Endothelial cell of umbilical vein (primary cell): ENCODE data around the gene EIF2S2. TPM values are rescaled to one million over a fixed set of nuclear protein-coding genes. Genes with fewer than 3 reads are reported as not detected.

Experiments
- BruUV-seq: library from RNA; stranded (reverse); fragments of 400-500 nt; replicated peaks from 2 replicates; lab custom pipeline; 2021; lab: Mats Ljungman, UMichigan
- CTCF ChIA-PET: fragments of 300-600, 350-600 bp; sonication (Branson Sonifier 250); formaldehyde crosslinking; loops from one replicate; lab custom pipeline; 2021; ENCODE audit warnings: antibody characterized with exemption, inconsistent platforms; lab: Charles Lee
- POLR2A ChIA-PET: fragments of 300-600, 350-600 bp; sonication (Branson Sonifier 250); formaldehyde crosslinking; loops from one replicate; lab custom pipeline; 2021; ENCODE audit warnings: antibody characterized with exemption, inconsistent platforms; lab: Charles Lee
- DNase-seq: peaks from one replicate; pipeline ENCODE4 v3.0.0-alpha.2; 2011; ENCODE audit warnings: low read depth, low spot score
- FAIRE-seq: peaks from 2 replicates; lab custom pipeline; 2011; peaks lifted over from hg19 to GRCh38; lab: Jason Lieb, UNC
- H2AFZ ChIP-seq: 2 replicates; pipeline ENCODE4 v1.6.0; 2012; ENCODE audit warnings: low read depth, low read length, control low read depth, inconsistent platforms
- H3K27ac ChIP-seq: 2 replicates; pipeline ENCODE4 v1.5.1; 2011; ENCODE audit warnings: low read depth, mild to moderate bottlenecking, control low read depth, low read length, moderate library complexity; ENCODE audit not compliant: insufficient read depth
- H3K27me3 ChIP-seq, 2 experiments: 2 replicates each; pipeline versions ENCODE4 v1.6.0 to v1.6.1; 2011; ENCODE audit warnings: low read length in 2 of 2, mixed read lengths in 1 of 2; ENCODE audit not compliant: control insufficient read depth in 2 of 2, insufficient read depth in 2 of 2
- H3K36me3 ChIP-seq, 2 experiments: 2 replicates in 1 of 2; 3 replicates in 1 of 2; pipeline ENCODE4 v1.5.1; 2011; ENCODE audit warnings: low read length in 2 of 2, mild to moderate bottlenecking in 1 of 2, moderate library complexity in 1 of 2; ENCODE audit not compliant: control insufficient read depth in 2 of 2, insufficient read depth in 2 of 2; ENCODE audit errors: extremely low read depth in 1 of 2
- H3K4me1 ChIP-seq: 3 replicates; pipeline ENCODE4 v1.5.1; 2011; ENCODE audit warnings: mild to moderate bottlenecking, low read length; ENCODE audit not compliant: control insufficient read depth, insufficient read depth; ENCODE audit errors: extremely low read depth
- H3K4me2 ChIP-seq: 2 replicates; pipeline ENCODE4 v1.6.1; 2011; ENCODE audit warnings: low read length, control low read depth, mixed read lengths; ENCODE audit not compliant: insufficient read depth
- H3K4me3 ChIP-seq, 3 experiments: fragments of 200-600 bp in 1 of 3; sonication (generic), shearing (Covaris generic) in 1 of 3; replicated peaks in 1 of 3; 2 replicates each; pipeline ENCODE4 v1.5.1; 2011 to 2016; ENCODE audit warnings: control low read depth in 3 of 3, low read length in 3 of 3, mild to moderate bottlenecking in 2 of 3, inconsistent platforms in 1 of 3, low read depth in 1 of 3, moderate library complexity in 1 of 3; ENCODE audit not compliant: insufficient read depth in 1 of 3
- H3K79me2 ChIP-seq: 2 replicates; pipeline ENCODE4 v1.6.0; 2012; ENCODE audit warnings: low read length, inconsistent platforms; ENCODE audit not compliant: control insufficient read depth, insufficient read depth
- H3K9ac ChIP-seq: replicated peaks from 2 replicates; pipeline ENCODE3; 2011; ENCODE audit warnings: low read length, control low read depth; ENCODE audit not compliant: insufficient read depth; ENCODE audit errors: extremely low read depth
- H3K9me1 ChIP-seq: replicated peaks from 3 replicates; pipeline ENCODE4 v1.6.0; 2011; ENCODE audit warnings: mild to moderate bottlenecking, low read length; ENCODE audit not compliant: control insufficient read depth, insufficient read depth; ENCODE audit errors: extremely low read depth
- H3K9me3 ChIP-seq: replicated peaks from 2 replicates; pipeline ENCODE4 v1.5.1; 2012; ENCODE audit warnings: low read length, inconsistent platforms; ENCODE audit not compliant: control insufficient read depth, insufficient read depth
- H4K20me1 ChIP-seq: replicated peaks from 2 replicates; pipeline ENCODE3; 2011; ENCODE audit warnings: mild to moderate bottlenecking, low read length; ENCODE audit not compliant: control insufficient read depth, insufficient read depth; ENCODE audit errors: extremely low read depth
- EZH2 ChIP-seq: IDR thresholded peaks from 2 replicates; pipeline ENCODE4 v1.6.1; 2012; ENCODE audit warnings: borderline replicate concordance, low read depth, mild to moderate bottlenecking, moderate library complexity, low read length, inconsistent platforms; ENCODE audit not compliant: severe bottlenecking
- FOS ChIP-seq: IDR thresholded peaks from 2 replicates; pipeline ENCODE4 v1.6.1; 2011; ENCODE audit warnings: mild to moderate bottlenecking, low read length, moderate library complexity, borderline replicate concordance; ENCODE audit not compliant: insufficient read depth
- GATA2 ChIP-seq: IDR thresholded peaks from 2 replicates; pipeline ENCODE4 v1.7.0; 2011; ENCODE audit warnings: low read depth, mild to moderate bottlenecking, moderate library complexity, mixed read lengths, low read length; ENCODE audit not compliant: insufficient read length, insufficient read depth
- JUN ChIP-seq: IDR thresholded peaks from 2 replicates; pipeline ENCODE4 v1.6.1; 2011; ENCODE audit warnings: borderline replicate concordance, low read depth; ENCODE audit not compliant: insufficient read length, insufficient read depth
- MYC ChIP-seq: IDR thresholded peaks from one replicate; pipeline ENCODE4 v1.6.1; 2011; ENCODE audit warnings: mild to moderate bottlenecking, low read depth, low read length
- POLR2A ChIP-seq: IDR thresholded peaks from 2 replicates; pipeline ENCODE4 v1.6.1; 2012; ENCODE audit warnings: low read depth, mild to moderate bottlenecking, control low read depth, low read length
- POLR2AphosphoS5 ChIP-seq: IDR thresholded peaks from 2 replicates; pipeline ENCODE4 v1.6.1; 2012; ENCODE audit warnings: low read depth, mild to moderate bottlenecking, control low read depth, low read length, moderate library complexity; ENCODE audit not compliant: insufficient read depth
- dilution Hi-C: fragments of 300-500 bp; cut with MboI; formaldehyde crosslinking; loops from one replicate; pipeline ENCODE4 v1.15.0; 2019; ENCODE audit warnings: low sequenced_read_pairs; ENCODE audit not compliant: extremely low pct_ligation_motif_present
- intact Hi-C: fragments of 100-400 bp; cut with micrococcal nuclease; formaldehyde crosslinking; loops from one replicate; pipeline ENCODE4 v1.10.0; 2022
- polyA plus RNA-seq, 4 experiments: library from polyadenylated mRNA; depleted of rRNA in 3 of 4; stranded (reverse) in 3 of 4; unstranded in 1 of 4; fragments of >200 nt; gene quantifications; 2 replicates each; pipeline versions ENCODE4 v1.2.1 to v1.2.3, GENCODE V29; 2011 to 2012; ENCODE audit warnings: missing spikeins in 1 of 4
- total RNA-seq: library from RNA; stranded (reverse); gene quantifications from 2 replicates; pipeline ENCODE4 v1.2.3, GENCODE V29; 2021
- TF ChIP-seq, protein P1 (sequence below): IDR thresholded peaks from 2 replicates; pipeline ENCODE4 v1.6.1; 2011; ENCODE audit not compliant: insufficient read depth, insufficient read length
- TF ChIP-seq, protein P2 (sequence below), 2 donors: IDR thresholded peaks; 1 replicate in 1 of 2; 2 replicates in 1 of 2; pipeline ENCODE4 v1.5.1; 2011; ENCODE audit warnings: low read length in 2 of 2, mild to moderate bottlenecking in 2 of 2, moderate library complexity in 2 of 2, control low read depth in 1 of 2, inconsistent platforms in 1 of 2, low read depth in 1 of 2; ENCODE audit not compliant: insufficient read depth in 1 of 2; ENCODE audit errors: extremely low read depth in 1 of 2

EIF2S2 gene
- total and polyA plus RNA-seq, 2 donors (not counting 3 experiments of a cell fraction or from before 2014, with no cell fraction given), result 38.8 to 99.3 TPM

DNA sequence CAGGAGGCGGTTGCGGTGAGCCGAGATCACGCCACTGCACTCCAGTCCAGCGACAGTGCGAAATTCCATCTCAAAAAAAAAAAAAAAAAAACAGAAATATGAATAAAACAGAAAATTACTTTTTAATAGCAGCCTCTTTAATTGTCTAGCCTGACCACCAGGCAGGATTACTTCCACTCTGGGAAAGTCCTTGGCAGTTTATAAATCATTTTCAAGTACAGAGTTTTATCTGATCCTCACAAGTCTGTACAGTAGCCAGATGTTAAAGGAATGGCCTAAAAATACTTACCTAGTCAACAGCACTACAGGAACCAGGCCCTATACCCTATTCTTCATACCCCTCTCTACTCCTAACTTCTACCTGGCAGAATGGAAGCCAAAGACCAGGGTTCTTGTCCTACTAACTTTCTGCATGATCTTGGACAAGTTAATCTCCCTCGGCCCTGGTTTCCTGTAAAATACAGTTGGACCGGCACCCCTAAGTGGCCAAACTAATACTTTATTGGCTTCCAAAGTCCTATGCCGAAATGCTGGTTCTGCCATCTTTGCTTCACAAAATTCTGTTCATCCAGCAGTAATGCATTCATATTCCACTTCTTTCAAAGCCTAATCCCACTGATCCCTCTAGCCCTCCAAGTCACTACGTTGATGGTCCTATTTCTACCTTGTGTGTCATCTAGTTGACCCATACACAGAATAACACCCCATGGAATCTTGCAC lies 1.9 kb downstream of the EIF2S2 start:
- peak overlapping the region; percentile 97 for H3K4me2 ChIP-seq
- peaks cover 27% of the 10 kb centered on the region for H3K4me1 ChIP-seq
- peaks cover 68% of the 10 kb centered on the region for H3K79me2 ChIP-seq
- dilution Hi-C loops (no loop called here), intact Hi-C loops (no loop called here)
- CTCF ChIA-PET, result interaction anchor here (2.9 kb wide), 1 partner anchor 247 kb away, joined by 10 read pairs; no protein-coding TSS in a partner anchor
- H3K9ac ChIP-seq, result peak overlapping the region; percentile 83
- no peaks in the 10 kb centered on the region for H3K27me3 ChIP-seq
- no peaks in the 10 kb centered on the region for H3K9me1 ChIP-seq
- peaks cover 13% of the 10 kb centered on the region for H4K20me1 ChIP-seq
- no peak overlapping the region for H2AFZ ChIP-seq
- no peaks in the 10 kb centered on the region for H3K9me3 ChIP-seq
- DNase-seq (peak; percentile 42), FAIRE-seq (no peak)
- H3K36me3 ChIP-seq, result peaks cover 3 to 7% of the 10 kb centered on the region in 2 experiments
- POLR2A ChIA-PET, result no interaction called here
- H3K27ac ChIP-seq, result peak overlapping the region; percentile 78
- no TSS peak for BruUV-seq
- peak; percentile 5 for TF ChIP-seq POLR2A
- no peak for TF ChIP-seq GATA2
- H3K4me3 ChIP-seq, result peak overlapping the region; percentile 69 to 95 (median 93)

DNA sequence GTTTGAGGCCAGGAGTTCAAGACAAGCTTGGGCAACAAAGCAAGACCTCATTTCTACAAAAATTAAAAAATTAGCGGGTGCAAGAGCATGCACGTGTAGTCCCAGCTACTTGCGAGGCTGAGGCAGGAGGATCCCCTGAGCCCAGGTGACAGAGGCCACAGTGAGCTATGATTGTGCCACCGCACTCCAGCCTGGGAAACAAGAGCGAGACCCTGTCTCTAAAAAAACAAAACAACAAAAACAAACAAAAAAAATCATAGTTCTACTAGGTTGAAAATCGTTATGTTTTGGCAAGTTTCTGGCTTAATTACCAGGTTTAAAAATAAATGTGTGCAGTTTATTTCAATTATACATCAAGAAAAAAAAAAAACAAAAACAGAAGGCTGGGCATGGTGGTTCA lies 2.6 kb downstream of the EIF2S2 start:
- no peak overlapping the region for H3K4me3 ChIP-seq
- TF ChIP-seq, protein P1, sequence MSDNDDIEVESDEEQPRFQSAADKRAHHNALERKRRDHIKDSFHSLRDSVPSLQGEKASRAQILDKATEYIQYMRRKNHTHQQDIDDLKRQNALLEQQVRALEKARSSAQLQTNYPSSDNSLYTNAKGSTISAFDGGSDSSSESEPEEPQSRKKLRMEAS, result no peak
- no peak for TF ChIP-seq JUN
- TF ChIP-seq, protein P2, sequence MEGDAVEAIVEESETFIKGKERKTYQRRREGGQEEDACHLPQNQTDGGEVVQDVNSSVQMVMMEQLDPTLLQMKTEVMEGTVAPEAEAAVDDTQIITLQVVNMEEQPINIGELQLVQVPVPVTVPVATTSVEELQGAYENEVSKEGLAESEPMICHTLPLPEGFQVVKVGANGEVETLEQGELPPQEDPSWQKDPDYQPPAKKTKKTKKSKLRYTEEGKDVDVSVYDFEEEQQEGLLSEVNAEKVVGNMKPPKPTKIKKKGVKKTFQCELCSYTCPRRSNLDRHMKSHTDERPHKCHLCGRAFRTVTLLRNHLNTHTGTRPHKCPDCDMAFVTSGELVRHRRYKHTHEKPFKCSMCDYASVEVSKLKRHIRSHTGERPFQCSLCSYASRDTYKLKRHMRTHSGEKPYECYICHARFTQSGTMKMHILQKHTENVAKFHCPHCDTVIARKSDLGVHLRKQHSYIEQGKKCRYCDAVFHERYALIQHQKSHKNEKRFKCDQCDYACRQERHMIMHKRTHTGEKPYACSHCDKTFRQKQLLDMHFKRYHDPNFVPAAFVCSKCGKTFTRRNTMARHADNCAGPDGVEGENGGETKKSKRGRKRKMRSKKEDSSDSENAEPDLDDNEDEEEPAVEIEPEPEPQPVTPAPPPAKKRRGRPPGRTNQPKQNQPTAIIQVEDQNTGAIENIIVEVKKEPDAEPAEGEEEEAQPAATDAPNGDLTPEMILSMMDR (IDR thresholded peaks at IDR 0.05; ENCODE audit: extremely low read depth in 1 of 2, insufficient read depth in 1 of 2, low read depth in 1 of 2, low read length in 2 of 2), result no peak
- TF ChIP-seq POLR2AphosphoS5, result no peak
- TF ChIP-seq MYC, result no peak
- TF ChIP-seq POLR2A, result no peak
- no peak for TF ChIP-seq EZH2
- no peak for TF ChIP-seq FOS
- TF ChIP-seq GATA2, result no peak
- no peak overlapping the region for H3K9ac ChIP-seq
- CTCF ChIA-PET, result interaction anchor here (2.9 kb wide), 1 partner anchor 246 kb away, joined by 10 read pairs; no protein-coding TSS in a partner anchor
- dilution Hi-C loops, result no loop called here
- BruUV-seq, result no TSS peak
- no peaks in the 10 kb centered on the region for H3K9me3 ChIP-seq
- H3K4me1 ChIP-seq, result peaks cover 27% of the 10 kb centered on the region
- no peak overlapping the region for H2AFZ ChIP-seq
- peak overlapping the region; percentile 20 for H3K4me2 ChIP-seq
- no peak overlapping the region for H3K27ac ChIP-seq
- POLR2A ChIA-PET, result interaction anchor here (0.7 kb wide), 1 partner anchor 227 kb away, joined by 3 read pairs; no protein-coding TSS in a partner anchor
- H3K79me2 ChIP-seq, result peaks cover 76% of the 10 kb centered on the region
- FAIRE-seq (no peak), DNase-seq (no peak)
- intact Hi-C loops, result no loop called here
- no peaks in the 10 kb centered on the region for H3K9me1 ChIP-seq
- no peaks in the 10 kb centered on the region for H3K27me3 ChIP-seq
- peaks cover 6 to 15% of the 10 kb centered on the region in 2 experiments for H3K36me3 ChIP-seq
- peaks cover 13% of the 10 kb centered on the region for H4K20me1 ChIP-seq
